H9 (cell line): ENCODE results near the gene CTU2. TPM values are rescaled to one million over a fixed set of nuclear protein-coding genes. Genes with fewer than 3 reads are reported as not detected.

Source experiments
- DNase-seq: peaks from one replicate; pipeline ENCODE4 v3.0.0-alpha.2; 2017
- H2AFZ ChIP-seq: one replicate; pipeline ENCODE4 v1.6.1; 2013; ENCODE audit warnings: mild to moderate bottlenecking, low read length, control low read depth, moderate library complexity
- H2AK5ac ChIP-seq: 2 replicates; pipeline ENCODE4 v1.6.1; 2013; ENCODE audit warnings: low read length, control low read depth, mixed read lengths; ENCODE audit not compliant: insufficient read length
- H2BK120ac ChIP-seq: one replicate; pipeline ENCODE4 v1.6.1; 2013; ENCODE audit warnings: low read depth, mild to moderate bottlenecking, low read length, control low read depth, inconsistent platforms; ENCODE audit not compliant: poor library complexity, severe bottlenecking
- H2BK12ac ChIP-seq: 2 replicates; pipeline ENCODE4 v1.6.1; 2013; ENCODE audit warnings: low read length, control low read depth, mixed read lengths, low read depth; ENCODE audit not compliant: insufficient read length
- H2BK15ac ChIP-seq: 2 replicates; pipeline ENCODE4 v1.6.1; 2013; ENCODE audit warnings: low read depth, low read length, control low read depth
- H2BK20ac ChIP-seq: one replicate; pipeline ENCODE4 v1.6.1; 2013; ENCODE audit warnings: low read depth, mild to moderate bottlenecking, low read length, control low read depth, inconsistent platforms; ENCODE audit not compliant: poor library complexity, severe bottlenecking
- H2BK5ac ChIP-seq: 2 replicates; pipeline ENCODE4 v1.6.1; 2013; ENCODE audit warnings: low read length, control low read depth, mixed read lengths; ENCODE audit not compliant: insufficient read length
- H3K14ac ChIP-seq: 2 replicates; pipeline ENCODE4 v1.6.1; 2013; ENCODE audit warnings: low read length, control low read depth; ENCODE audit not compliant: insufficient read depth
- H3K18ac ChIP-seq: 2 replicates; pipeline ENCODE4 v1.6.1; 2013; ENCODE audit warnings: low read depth, mild to moderate bottlenecking, mixed read lengths, low read length, control low read depth; ENCODE audit not compliant: insufficient read length
- H3K23ac ChIP-seq: 2 replicates; pipeline ENCODE4 v1.6.1; 2013; ENCODE audit warnings: low read length, control low read depth, mixed read lengths, low read depth; ENCODE audit not compliant: insufficient read length
- H3K23me2 ChIP-seq: 2 replicates; pipeline ENCODE4 v1.6.1; 2013; ENCODE audit warnings: low read depth, mild to moderate bottlenecking, mixed read lengths, low read length, control low read depth; ENCODE audit not compliant: insufficient read length, poor library complexity, severe bottlenecking
- H3K27ac ChIP-seq: 2 replicates; pipeline ENCODE4 v1.5.1; 2013; ENCODE audit warnings: low read length, control low read depth, mixed read lengths, low read depth; ENCODE audit not compliant: insufficient read length
- H3K27me3 ChIP-seq: 2 replicates; pipeline ENCODE4 v1.6.1; 2013; ENCODE audit warnings: low read length, control low read depth, inconsistent platforms; ENCODE audit not compliant: insufficient read depth
- H3K4ac ChIP-seq: 2 replicates; pipeline ENCODE4 v1.6.1; 2013; ENCODE audit warnings: low read depth, mild to moderate bottlenecking, control low read depth, inconsistent platforms, low read length, moderate library complexity
- H3K4me1 ChIP-seq: 2 replicates; pipeline ENCODE4 v1.6.1; 2013; ENCODE audit warnings: low read length, control low read depth, inconsistent platforms; ENCODE audit not compliant: insufficient read depth
- H3K4me2 ChIP-seq: 2 replicates; pipeline ENCODE4 v1.6.1; 2013; ENCODE audit warnings: low read length, control low read depth, mixed read lengths; ENCODE audit not compliant: insufficient read length, insufficient read depth
- H3K56ac ChIP-seq: 2 replicates; pipeline ENCODE4 v1.6.1; 2013; ENCODE audit warnings: low read depth, mild to moderate bottlenecking, mixed read lengths, low read length, control low read depth; ENCODE audit not compliant: insufficient read length
- H3K79me1 ChIP-seq: 2 replicates; pipeline ENCODE4 v1.6.1; 2013; ENCODE audit warnings: low read depth, mild to moderate bottlenecking, moderate library complexity, low read length, control low read depth, inconsistent platforms; ENCODE audit not compliant: insufficient read depth, poor library complexity, severe bottlenecking
- H3K79me2 ChIP-seq: 2 replicates; pipeline ENCODE4 v1.6.1; 2013; ENCODE audit warnings: low read length, control low read depth, inconsistent platforms; ENCODE audit not compliant: insufficient read depth
- H3K9ac ChIP-seq: 2 replicates; pipeline ENCODE4 v1.6.1; 2013; ENCODE audit warnings: low read length, control low read depth, mixed read lengths; ENCODE audit not compliant: insufficient read length; ENCODE audit errors: extremely low read depth
- H3K9me3 ChIP-seq: one replicate; pipeline ENCODE4 v1.6.1; 2013; ENCODE audit warnings: low read depth, low read length, inconsistent platforms; ENCODE audit not compliant: control insufficient read depth
- H3T11ph ChIP-seq: one replicate; pipeline ENCODE4 v1.6.1; 2013; ENCODE audit warnings: mild to moderate bottlenecking, low read length, control low read depth, inconsistent platforms
- H4K20me1 ChIP-seq: one replicate; pipeline ENCODE4 v1.6.1; 2013; ENCODE audit not compliant: control insufficient read depth, insufficient read length, insufficient read depth
- H4K5ac ChIP-seq: 2 replicates; pipeline ENCODE4 v1.6.1; 2013; ENCODE audit warnings: low read depth, mild to moderate bottlenecking, mixed read lengths, low read length, control low read depth; ENCODE audit not compliant: insufficient read length
- H4K8ac ChIP-seq: replicated peaks from 2 replicates; pipeline ENCODE4 v1.6.1; 2013; ENCODE audit warnings: low read length, control low read depth, mixed read lengths, low read depth; ENCODE audit not compliant: insufficient read length
- H4K91ac ChIP-seq: 2 replicates; pipeline ENCODE4 v1.6.1; 2013; ENCODE audit warnings: low read depth, mild to moderate bottlenecking, moderate library complexity, mixed read lengths, low read length, control low read depth; ENCODE audit not compliant: insufficient read length
- H3K27ac Mint-ChIP-seq, 3 experiments: 2 replicates in 2 of 3; 3 replicates in 1 of 3; pipeline ENCODE4 v1.8.0; 2020 to 2021; ENCODE audit warnings: mixed read lengths in 3 of 3, mild to moderate bottlenecking in 1 of 3, moderate library complexity in 1 of 3
- H3K27me3 Mint-ChIP-seq: 2 replicates; pipeline ENCODE4 v1.8.0; 2021; ENCODE audit warnings: low read depth, mild to moderate bottlenecking, moderate library complexity, mixed read lengths
- H3K36me3 Mint-ChIP-seq, 3 experiments: 2 replicates in 2 of 3; 3 replicates in 1 of 3; pipeline ENCODE4 v1.8.0; 2020 to 2021; ENCODE audit warnings: low read depth in 3 of 3, mixed read lengths in 3 of 3; ENCODE audit not compliant: insufficient read depth in 1 of 3
- H3K4me1 Mint-ChIP-seq, 2 experiments: 2 replicates each; pipeline ENCODE4 v1.8.0; 2020; ENCODE audit warnings: mixed read lengths in 2 of 2
- H3K4me3 Mint-ChIP-seq, 2 experiments: 2 replicates in 1 of 2; 3 replicates in 1 of 2; pipeline ENCODE4 v1.8.0; 2020 to 2021; ENCODE audit warnings: mild to moderate bottlenecking in 2 of 2, mixed read lengths in 2 of 2, moderate library complexity in 1 of 2
- H3K9me3 Mint-ChIP-seq, 2 experiments: 2 replicates in 1 of 2; 3 replicates in 1 of 2; pipeline ENCODE4 v1.8.0; 2020; ENCODE audit warnings: mild to moderate bottlenecking in 2 of 2, mixed read lengths in 2 of 2, moderate library complexity in 1 of 2
- WGBS: extraction: QIAGEN DNeasy Blood & Tissue Kit; methylation state at CpG from one replicate; pipeline ENCODE4 v1.1.7; 2013; ENCODE audit warnings: missing lambda C conversion rate, low lambda C conversion rate, mixed read lengths; ENCODE audit not compliant: insufficient read length; ENCODE audit errors: extremely low coverage; 5-methylcytosine and 5-hydroxymethylcytosine counted together
- total RNA-seq: library from RNA; stranded (reverse); gene quantifications from 2 replicates; pipeline ENCODE4 v1.2.1, GENCODE V29; 2021
- TF ChIP-seq, protein P1 (sequence below): fragments of 200-600 bp; sonication (generic); conservative IDR thresholded peaks from 3 replicates; pipeline ENCODE4 v1.8.0; 2021; ENCODE audit warnings: antibody characterized with exemption, mild to moderate bottlenecking

CTU2 gene
- total RNA-seq, 1 experiment from 2014 or later = 32.8 TPM

DNA sequence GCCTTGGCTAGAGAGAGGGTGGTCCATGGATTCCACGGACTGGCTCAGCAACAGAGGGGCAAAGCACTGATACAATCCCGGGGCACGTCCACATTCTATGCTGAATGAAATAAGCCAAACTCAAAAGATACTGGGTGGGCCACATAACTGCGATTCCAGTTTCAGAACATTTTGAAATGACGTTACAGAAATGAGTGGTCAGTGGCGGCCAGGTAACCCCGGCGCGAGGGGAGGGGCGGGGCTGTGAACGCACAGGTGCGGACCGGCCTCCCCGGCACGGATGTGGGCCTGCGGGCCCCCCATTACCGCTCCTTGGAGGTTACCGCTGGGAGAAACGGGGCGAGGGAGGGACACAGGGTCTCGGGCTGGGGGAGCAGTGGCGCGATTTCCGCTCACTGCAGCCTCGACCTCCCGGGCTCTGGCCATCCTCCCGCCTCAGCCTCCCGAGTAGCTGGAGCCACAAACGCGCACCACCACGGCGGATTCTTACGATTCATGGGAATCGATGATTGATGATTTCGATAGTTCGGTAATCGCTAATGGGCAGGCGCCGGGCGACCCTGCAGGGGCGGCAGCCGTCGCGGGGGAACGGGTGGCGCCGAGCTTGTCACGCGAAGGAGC, 44.0 kb upstream of the CTU2 start:
- peaks cover 11% of the 10 kb centered on the region for H3K23me2 ChIP-seq
- H3K23ac ChIP-seq = no peak overlapping the region
- H3K4me2 ChIP-seq = peak overlapping the region; percentile 77
- no peak overlapping the region for H2BK5ac ChIP-seq
- Mint-ChIP-seq H3K9me3 (no peaks in the 10 kb centered on the region), H3K27ac (peak overlapping the region; percentile 49 to 82 (median 77); a peak in 4 of 7 replicates), H3K27me3 (no peaks in the 10 kb centered on the region; the same call in 1 of the 2 replicates), H3K4me1 (peaks cover 12 to 24% of the 10 kb centered on the region in 2 experiments), H3K36me3 (peaks cover 7 to 15% (median 13%) of the 10 kb centered on the region in 3 experiments; a peak in 6 of 7 replicates), H3K4me3 (peak overlapping the region; percentile 91 to 97)
- peak overlapping the region; percentile 3 for H3K9ac ChIP-seq
- H3K14ac ChIP-seq = no peak overlapping the region
- H3K4ac ChIP-seq = no peak overlapping the region
- WGBS = no CpG with 5 or more reads among the region's 49 CpGs
- peaks cover 3% of the 10 kb centered on the region; the same call in 1 of the 2 replicates for H3K4me1 ChIP-seq
- no peak overlapping the region for H3K18ac ChIP-seq
- H2BK12ac ChIP-seq = no peak overlapping the region
- H3K79me2 ChIP-seq = peaks cover 22% of the 10 kb centered on the region; the same call in 1 of the 2 replicates
- no peak overlapping the region for H2AK5ac ChIP-seq
- no peak overlapping the region for H2BK20ac ChIP-seq
- no peaks in the 10 kb centered on the region for H3K27me3 ChIP-seq
- no peak overlapping the region for H4K8ac ChIP-seq
- no peak overlapping the region for H3T11ph ChIP-seq
- no peaks in the 10 kb centered on the region for H3K9me3 ChIP-seq
- H3K56ac ChIP-seq = no peak overlapping the region
- no peaks in the 10 kb centered on the region for H4K20me1 ChIP-seq
- no peak overlapping the region for H3K27ac ChIP-seq
- no peak overlapping the region for H2BK15ac ChIP-seq
- H2BK120ac ChIP-seq = no peak overlapping the region
- TF ChIP-seq, protein P1, sequence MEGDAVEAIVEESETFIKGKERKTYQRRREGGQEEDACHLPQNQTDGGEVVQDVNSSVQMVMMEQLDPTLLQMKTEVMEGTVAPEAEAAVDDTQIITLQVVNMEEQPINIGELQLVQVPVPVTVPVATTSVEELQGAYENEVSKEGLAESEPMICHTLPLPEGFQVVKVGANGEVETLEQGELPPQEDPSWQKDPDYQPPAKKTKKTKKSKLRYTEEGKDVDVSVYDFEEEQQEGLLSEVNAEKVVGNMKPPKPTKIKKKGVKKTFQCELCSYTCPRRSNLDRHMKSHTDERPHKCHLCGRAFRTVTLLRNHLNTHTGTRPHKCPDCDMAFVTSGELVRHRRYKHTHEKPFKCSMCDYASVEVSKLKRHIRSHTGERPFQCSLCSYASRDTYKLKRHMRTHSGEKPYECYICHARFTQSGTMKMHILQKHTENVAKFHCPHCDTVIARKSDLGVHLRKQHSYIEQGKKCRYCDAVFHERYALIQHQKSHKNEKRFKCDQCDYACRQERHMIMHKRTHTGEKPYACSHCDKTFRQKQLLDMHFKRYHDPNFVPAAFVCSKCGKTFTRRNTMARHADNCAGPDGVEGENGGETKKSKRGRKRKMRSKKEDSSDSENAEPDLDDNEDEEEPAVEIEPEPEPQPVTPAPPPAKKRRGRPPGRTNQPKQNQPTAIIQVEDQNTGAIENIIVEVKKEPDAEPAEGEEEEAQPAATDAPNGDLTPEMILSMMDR = no peak
- no peak overlapping the region for H4K91ac ChIP-seq
- H3K79me1 ChIP-seq = peaks cover 3% of the 10 kb centered on the region
- no peak overlapping the region for H4K5ac ChIP-seq
- H2AFZ ChIP-seq = no peak overlapping the region
- peak; percentile 32 for DNase-seq
